Stimulated activated naive CD8-positive, alpha-beta T cell treated with anti-CD3 and anti-CD28 coated beads, Interleukin-15, Interleukin-2, amounts not matched to agents 100 U/mL and 50 U/mL, for 24 hours (primary cell): ENCODE measurements around the gene ARHGAP22.
A peak's percentile ranks its signal among the peaks of the same experiment; 100 is the strongest.

Experiments used
- ATAC-seq: fragments of 150-1000 bp; cut with Tn5 transposase; one replicate; pipeline ENCODE4 v1.10.0; 2021
- DNase-seq: peaks from one replicate; pipeline ENCODE4 v3.0.0; 2021

ARHGAP22 gene

GRCh38 chr10:48511875-48512231 is 93.0 kb downstream of the ARHGAP22 start:
- ATAC-seq (no peak), DNase-seq (no peak)

- DNase-seq (no peak), ATAC-seq (no peak)
These were observed 93.6 kb downstream of the ARHGAP22 start for GRCh38 chr10:48511066-48511874.

- ATAC-seq: no peak
- DNase-seq: no peak
These were observed 94.7 kb downstream of the ARHGAP22 start for GRCh38 chr10:48509974-48510692.

GRCh38 chr10:48508791-48509772 is 95.8 kb downstream of the ARHGAP22 start:
- ATAC-seq: no peak
- no peak for DNase-seq

- no peak for ATAC-seq
- no peak for DNase-seq
These were observed 96.7 kb downstream of the ARHGAP22 start for GRCh38 chr10:48507933-48508790.

- no peak for DNase-seq
- ATAC-seq: no peak
These were observed 97.4 kb downstream of the ARHGAP22 start for GRCh38 chr10:48507494-48507893.

DNA sequence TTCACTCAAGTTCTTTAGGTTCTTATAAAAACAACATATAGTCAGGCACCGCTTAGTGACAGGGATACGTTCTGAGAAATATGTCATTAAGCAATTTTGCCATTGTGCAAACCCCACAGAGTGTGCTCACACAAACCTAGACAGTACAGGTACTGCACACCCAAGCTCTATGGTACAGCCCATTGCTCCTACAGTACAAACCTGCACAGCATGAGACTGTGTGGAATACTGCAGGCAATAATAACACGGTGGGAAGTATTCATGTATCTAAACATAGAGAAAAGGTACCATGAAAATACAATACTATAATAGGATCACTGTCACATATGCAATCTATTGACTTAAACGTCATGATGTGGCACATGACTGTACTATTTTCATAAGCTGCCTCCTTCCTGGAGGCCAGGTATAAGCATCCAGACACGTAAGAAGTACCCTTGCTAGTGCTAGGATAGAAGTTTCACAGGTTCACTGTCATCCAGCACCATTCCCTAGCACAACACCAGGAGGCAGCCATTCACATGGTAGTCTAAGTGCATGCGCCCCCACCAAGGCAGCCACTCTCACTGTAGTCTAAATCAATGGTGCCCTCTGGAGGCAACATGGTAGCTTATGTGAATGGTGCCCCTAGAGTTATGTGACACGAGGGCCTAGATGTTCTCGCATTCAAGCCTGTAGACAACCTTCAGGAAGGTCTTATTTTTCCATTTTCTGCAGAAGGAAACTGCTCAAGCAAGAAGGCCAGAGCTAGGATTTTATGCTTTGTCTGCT is 98.5 kb downstream of the ARHGAP22 start:
- DNase-seq (peak; percentile 20), ATAC-seq (no peak)

DNA sequence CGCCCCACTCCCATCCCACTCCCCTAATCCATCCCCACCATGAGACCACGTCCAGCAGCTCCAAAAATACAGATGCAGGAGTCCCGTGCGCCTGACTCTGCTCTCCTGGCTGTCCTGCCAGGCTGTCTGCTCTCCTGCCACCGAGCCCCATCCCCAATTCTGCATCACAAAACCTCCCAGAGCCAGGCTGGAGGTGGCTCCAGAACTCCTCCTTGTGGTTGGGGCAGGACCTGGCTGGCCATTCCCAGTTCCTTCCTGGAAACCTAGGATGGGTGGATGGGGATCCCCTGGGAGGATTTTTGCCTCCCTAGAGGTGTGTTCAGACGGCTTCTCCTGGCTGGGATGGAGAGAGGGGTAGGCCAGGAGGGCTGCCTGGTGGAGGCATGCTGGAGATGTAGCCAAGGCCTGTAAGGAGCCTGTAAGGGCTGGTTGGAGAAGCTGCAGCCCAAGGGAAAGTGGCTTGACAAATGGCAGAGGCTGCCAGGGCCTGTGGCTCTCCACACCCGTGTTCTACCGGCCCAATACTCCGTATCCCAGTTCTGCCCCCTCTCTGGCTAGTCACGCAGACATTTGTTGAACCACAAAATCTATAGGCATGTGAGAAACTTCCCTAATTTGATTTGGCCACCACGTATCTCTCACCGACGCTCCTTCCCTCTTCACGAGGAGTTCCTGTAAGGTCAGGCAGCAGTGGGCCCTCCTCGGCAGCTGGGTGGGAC is 99.3 kb downstream of the ARHGAP22 start:
- ATAC-seq: no peak
- no peak for DNase-seq

- DNase-seq: no peak
- no peak for ATAC-seq
These were observed 100.6 kb downstream of the ARHGAP22 start for GRCh38 chr10:48504141-48504885.

DNA sequence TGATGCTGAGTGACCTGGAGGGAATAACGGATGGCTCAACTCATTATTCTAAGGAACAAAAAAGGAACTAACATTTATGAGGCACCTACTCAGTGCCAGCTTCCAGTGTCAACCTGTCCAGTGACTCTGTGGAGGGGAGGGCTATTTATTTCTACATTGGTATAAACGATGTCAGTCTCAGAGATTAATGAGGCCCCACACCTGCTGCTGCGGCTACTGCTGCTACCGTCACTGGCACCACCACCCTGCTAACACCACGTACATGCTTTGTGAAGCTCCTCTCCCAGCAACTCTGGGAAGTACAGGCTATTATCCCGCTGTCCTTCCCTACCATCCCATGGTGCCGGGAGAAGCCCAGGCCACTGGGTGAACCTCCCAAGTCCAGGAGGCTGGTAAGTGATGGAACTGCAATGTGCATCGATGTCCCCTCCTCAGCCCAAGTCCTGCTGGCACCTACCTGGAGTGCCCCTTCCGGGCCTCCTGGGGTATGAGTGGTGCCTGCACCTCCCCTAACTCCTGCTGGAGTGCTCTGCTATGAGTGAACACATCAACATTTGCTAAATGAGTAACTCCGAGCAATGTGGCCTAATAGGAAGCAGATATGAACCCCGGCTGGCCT is 101.5 kb downstream of the ARHGAP22 start:
- ATAC-seq: no peak
- DNase-seq: no peak

DNA sequence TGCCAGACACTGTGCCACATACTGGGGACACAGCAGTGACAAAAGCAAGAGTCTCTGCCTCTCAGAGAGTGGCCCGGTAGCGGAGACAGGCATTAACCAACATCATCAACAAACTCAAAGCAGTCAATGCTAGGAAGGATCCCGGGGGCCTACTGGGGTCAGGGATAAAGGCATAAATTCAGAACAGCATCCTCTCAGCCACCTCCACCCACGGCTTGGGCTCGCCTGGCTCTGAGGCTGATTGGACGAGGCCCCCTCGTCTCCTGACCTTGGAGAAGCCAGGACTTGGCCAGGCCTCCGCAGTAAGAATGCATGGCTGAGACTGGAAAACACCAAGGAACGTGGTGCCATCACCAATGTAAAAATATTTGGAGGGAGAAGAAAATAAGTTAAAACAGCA is 102.1 kb downstream of the ARHGAP22 start:
- ATAC-seq: no peak
- DNase-seq: no peak

DNA sequence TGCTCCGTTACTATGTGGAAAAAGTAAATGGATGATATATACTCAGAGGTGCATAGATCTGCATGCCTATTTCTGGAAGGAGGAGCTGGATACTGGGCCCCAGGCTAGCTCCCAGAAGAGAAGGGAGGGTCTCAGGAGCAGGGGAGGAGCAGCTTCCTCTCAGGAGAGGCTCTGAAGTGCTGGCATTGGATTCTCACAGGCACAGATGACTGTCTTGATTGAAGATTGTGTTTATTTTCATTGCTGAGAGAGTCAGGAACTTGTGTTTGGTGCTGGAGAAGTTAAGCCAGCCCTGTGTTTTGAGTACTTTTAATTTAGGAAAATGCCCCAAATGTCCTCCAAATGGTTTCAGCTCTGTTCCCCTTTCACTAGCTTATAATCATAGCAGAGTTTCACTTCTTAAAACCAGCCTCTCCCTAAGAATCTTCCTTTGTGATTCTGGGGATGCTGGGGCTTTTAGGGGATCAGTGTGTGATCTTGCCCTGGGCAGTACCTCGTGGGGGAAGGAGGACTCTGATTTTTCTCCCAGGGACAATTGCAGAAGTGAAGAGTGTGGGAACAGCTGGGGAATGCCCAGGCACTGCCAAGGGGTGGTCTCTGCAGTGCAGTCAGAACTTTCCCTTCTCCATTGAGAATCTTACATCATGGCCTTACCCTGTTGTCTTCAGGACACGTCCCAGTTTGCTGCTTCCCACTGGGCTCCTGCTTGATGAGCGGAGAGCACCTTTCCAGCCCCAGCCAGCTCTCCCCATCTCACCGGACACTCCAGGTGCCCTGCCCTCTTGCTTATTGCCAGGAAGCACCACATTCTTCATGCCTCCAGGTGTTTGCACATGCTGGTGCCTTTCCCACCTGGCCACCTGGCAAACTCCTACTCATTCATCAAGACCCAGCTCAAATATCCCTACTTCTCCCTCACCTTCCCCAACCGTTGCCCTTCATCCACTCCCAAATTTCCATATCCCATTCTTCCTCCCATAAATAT is 102.8 kb downstream of the ARHGAP22 start:
- no peak for ATAC-seq
- DNase-seq: no peak

GRCh38 chr10:48501226-48501625 is 103.6 kb downstream of the ARHGAP22 start:
- ATAC-seq (no peak), DNase-seq (no peak)

- DNase-seq (no peak), ATAC-seq (no peak)
These were observed 104.1 kb downstream of the ARHGAP22 start for GRCh38 chr10:48500771-48501170.

DNA sequence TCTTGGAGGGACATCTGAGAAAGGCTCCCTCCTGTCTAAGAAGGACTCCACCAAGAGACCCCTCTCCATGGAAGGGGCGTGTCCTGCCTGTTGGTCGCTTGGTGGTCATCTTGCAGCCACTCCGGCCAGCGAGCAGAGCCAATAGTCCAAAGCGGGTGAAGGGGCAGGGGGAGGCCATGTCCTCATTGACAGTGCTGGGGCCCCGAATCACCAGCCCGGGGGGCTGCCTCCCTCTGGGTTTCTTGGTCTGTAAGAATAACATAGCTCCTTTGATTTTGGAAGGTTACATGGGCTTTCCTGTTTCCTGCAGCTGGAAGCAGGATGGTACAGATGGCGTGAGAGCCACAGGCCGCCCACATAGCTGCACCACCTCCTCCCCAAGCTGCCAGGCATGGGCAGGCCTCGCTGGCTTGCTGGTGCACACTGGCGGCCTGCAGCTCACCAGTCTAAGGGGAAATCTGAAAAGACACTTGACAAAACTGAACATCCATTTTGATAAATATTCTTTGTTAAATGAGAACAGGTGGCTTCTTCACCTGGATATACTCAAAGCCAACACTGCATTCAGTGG is 105.8 kb downstream of the ARHGAP22 start:
- no peak for DNase-seq
- ATAC-seq: no peak

DNA sequence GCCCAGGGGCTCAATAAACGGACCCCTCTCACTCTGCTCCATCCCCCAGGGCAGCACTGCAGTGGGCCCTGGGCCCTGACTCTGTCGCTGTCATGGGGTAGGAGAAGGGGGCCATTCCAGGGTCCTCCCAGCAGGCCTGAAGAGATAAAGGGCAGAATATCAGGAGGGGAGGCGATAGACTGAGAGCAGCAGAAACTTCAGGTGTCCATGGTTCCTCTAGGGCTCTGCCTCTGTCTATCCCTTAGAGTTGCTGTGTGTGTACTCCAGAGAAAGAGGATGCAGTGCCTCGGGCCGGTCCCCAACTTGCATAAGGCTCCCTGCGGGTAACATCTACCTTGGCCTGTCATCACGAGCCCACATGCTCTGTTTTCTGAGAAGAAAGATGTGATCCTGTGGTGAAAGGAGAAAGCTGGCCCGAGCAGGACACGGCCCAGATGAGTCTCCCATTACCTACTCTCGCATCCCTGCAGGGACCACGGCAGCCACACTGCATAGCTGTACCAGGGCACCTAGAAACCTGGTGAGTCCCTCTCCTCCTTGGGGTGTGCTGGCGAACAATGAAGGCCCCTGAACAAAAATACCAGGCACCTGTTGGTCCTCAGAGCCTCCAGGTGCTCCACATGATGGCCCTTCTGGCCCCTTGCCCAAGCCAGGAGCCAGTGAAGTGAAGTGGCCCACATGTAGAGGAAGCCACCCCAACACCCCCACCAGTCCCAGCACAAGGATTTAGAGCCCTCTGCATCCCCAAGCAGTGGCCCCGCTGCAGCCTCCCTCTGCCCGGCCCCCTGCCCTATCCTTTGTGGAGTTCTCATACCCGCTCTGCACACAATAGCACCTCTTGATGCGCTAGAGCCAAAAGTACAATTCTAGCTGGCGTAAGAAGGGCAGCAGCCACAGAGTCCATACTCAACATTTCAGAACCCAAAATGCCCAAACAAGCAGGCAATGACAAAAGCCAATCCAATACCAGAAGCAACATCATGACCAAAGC is 106.8 kb downstream of the ARHGAP22 start:
- no peak for ATAC-seq
- DNase-seq: no peak
